GM18505 (cell line): ENCODE results near the gene ELF3.
"Not testable (repeated sequence)": the region's sequence is repeated elsewhere in the genome, so short reads cannot be mapped to it uniquely, and the experiment has no call there.

ENCODE experiments used
- ATAC-seq: cut with Tn5 transposase; IDR thresholded peaks from one replicate; pipeline ENCODE4 v1.9.1; 2021; ENCODE audit not compliant: unreplicated experiment
- POLR2A ChIP-seq: IDR thresholded peaks from 4 replicates; pipeline ENCODE4 v1.6.1; 2011; ENCODE audit warnings: borderline replicate concordance; ENCODE audit not compliant: insufficient read depth, insufficient read length; ENCODE audit errors: extremely low read depth

ELF3 gene

DNA sequence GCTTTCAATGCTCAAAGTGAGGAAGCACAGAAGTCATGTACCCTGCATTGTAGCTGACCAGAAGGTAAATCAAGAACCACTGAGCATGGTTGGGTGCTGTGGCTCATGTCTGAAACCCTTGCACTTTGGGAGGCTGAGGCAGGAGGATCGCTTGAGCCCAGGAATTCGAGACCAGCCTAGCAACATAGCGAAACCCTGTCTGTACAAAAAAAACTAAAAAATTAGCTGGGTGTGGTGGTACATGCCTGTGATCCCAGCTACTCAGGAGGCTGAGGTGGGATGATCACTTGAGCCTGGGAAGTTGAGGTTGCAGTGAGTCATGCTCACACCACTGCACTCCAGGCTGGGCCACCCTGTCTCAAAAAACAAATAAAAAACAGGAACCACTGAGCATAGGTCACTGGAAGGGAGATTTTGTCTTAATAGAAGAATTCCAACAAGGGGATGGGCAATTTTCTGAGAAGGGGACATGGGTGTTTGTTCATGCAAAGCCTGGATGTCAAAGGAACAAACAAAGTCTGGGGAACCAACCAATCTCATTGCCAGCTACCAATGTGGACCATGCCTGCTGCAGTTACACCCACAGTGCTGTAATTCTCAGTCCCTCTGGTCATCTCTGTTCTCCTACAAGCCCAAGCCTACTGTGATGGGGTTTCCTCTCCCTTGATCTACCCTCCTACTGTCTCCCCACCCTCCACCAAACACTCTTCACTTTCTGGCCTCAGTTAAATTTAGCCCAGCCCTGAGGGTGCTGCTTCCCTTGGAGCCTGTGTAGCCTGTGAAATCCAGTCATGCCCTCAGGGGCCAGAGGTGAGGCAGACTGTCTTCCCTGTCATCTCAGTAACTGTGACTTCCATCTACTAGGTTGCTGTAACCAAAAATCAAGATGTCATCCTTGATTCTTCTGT is 47.9 kb downstream of the ELF3 start:
- TF ChIP-seq POLR2A, result no peak
- no peak for ATAC-seq

DNA sequence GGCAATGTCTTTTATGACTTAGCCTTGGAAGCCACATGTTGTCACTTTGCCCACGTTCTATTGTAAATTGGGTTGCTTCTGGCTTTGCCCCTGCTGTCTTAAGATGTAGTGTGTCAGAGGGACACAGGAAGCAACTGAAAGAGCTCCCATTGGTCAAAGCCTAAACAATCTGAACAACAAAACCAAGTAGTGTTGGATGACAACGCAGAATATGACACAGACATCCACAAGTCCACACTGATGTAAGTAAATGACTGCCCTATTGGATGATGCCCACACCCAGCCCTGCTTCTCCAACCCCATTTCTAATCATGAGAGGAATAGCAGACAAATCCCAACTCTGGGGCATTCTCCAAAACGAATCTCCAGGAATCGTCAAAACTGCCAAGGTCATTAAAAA is 50.7 kb downstream of the ELF3 start:
- no peak for ATAC-seq

DNA sequence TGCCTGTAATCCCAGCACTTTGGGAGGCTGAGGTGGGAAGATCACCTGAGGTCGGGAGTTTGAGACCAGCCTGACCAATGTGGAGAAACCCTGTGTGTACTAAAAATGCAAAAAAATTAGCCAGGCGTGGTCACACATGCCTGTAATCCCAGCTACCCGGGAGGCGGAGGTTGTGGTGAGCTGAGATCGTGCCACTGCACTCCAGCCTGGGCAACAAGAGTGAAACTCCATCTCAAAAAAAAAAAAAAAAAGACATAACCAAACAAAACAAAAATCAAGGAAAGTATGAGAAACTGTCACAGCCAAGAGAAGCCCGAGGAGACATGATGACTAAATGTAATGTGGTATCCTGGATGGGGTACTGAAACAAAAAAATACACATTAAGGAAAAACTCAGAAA is 51.4 kb downstream of the ELF3 start:
- ATAC-seq, result not testable (repeated sequence)

More for the DNA sequence above, 50.7 kb downstream of the ELF3 start:
- TF ChIP-seq POLR2A, result no peak

DNA sequence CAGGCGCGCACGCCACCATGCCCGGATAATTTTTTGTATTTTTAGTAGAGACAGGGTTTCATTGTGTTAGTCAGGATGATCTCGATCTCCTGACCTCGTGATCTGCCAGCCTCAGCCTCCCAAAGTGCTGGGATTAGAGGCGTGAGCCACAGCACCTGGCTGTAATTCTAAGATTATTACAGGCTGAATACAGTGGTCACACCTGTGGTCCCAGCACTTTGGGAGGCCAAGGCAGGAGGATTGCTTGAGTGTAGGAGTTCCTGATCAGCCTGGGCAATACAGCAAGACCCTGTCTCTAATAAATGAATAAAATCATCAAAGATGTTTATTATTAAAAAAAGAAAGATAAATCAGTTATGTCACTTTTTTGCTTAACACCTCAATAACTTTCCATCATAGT is 52.2 kb downstream of the ELF3 start:
- ATAC-seq, result not testable (repeated sequence)

DNA sequence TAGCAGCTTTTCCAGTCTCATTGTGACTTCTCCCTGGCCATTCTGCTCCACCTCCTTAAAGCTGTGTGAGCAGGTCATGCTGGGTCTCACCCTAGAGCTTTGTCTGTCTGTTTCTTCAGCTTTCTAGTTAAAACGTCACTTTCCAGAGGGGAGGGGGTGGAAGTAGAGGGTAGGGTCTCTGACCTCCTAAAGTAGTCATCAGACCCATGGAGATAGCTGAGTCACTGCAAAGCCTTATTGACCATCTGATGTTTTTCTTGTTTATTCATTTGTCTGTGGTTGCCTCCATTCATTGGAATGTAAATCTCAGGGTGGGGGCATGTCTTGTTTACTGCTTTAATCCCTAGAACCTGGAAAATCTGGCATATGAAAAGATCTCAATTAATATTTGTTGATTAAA is 52.7 kb downstream of the ELF3 start:
- TF ChIP-seq POLR2A, result no peak
- ATAC-seq, result no peak

DNA sequence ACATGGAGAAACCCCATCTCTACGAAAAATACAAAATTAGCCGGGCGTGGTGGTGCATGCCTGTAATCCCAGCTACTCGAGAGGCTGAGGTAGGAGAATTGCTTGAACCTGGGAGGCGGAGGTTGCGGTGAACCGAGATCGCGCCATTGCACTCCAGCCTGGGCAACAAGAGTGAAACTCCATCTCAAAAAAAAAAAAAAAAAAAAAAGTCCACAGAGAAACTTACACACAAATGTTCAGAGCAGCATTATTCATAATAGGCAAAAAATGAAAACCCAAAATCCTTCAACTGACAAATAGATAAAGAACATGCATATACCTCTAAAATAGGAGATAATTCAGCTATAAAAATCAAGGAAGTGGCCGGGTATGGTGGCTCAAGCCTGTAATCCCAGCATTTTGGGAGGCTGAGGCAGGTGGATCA is 54.5 kb downstream of the ELF3 start:
- ATAC-seq, result not testable (repeated sequence)
